Measurements from ENCODE around the gene RAD23B.

DNA sequence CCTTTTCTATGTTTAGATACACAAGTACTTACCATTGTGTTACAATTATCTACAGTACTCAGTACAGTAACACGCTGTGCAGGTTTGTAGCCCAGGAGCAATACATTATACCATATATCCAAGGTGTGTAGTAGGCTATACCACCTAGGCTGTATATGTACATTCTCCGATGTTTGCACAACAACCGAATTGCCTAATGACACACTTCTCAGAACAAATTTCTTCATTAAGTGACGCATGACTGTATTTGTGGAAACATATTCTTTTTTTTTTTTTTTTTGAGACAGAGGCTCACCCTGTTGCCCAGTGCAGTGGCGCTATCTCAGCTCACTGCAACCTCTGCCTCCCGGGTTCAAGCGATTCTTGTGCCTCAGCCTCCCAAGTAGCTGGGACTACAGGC, 4.0 kb upstream of the RAD23B start:
- TF ChIP-seq CTCF (IDR thresholded peaks at IDR 0.05) (no peak), POLR2AphosphoS5 (IDR thresholded peaks at IDR 0.05; ENCODE audit: low read depth, low read length) (no peak)
- TF ChIP-seq, protein P1, sequence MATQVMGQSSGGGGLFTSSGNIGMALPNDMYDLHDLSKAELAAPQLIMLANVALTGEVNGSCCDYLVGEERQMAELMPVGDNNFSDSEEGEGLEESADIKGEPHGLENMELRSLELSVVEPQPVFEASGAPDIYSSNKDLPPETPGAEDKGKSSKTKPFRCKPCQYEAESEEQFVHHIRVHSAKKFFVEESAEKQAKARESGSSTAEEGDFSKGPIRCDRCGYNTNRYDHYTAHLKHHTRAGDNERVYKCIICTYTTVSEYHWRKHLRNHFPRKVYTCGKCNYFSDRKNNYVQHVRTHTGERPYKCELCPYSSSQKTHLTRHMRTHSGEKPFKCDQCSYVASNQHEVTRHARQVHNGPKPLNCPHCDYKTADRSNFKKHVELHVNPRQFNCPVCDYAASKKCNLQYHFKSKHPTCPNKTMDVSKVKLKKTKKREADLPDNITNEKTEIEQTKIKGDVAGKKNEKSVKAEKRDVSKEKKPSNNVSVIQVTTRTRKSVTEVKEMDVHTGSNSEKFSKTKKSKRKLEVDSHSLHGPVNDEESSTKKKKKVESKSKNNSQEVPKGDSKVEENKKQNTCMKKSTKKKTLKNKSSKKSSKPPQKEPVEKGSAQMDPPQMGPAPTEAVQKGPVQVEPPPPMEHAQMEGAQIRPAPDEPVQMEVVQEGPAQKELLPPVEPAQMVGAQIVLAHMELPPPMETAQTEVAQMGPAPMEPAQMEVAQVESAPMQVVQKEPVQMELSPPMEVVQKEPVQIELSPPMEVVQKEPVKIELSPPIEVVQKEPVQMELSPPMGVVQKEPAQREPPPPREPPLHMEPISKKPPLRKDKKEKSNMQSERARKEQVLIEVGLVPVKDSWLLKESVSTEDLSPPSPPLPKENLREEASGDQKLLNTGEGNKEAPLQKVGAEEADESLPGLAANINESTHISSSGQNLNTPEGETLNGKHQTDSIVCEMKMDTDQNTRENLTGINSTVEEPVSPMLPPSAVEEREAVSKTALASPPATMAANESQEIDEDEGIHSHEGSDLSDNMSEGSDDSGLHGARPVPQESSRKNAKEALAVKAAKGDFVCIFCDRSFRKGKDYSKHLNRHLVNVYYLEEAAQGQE (IDR thresholded peaks at IDR 0.05; ENCODE audit: insufficient read depth in 1 of 2, low read depth in 2 of 2, low read length in 1 of 2), result no peak
